Keratinocyte (primary cell): Measurements from ENCODE around the gene ENG. TPM values are rescaled to one million over a fixed set of nuclear protein-coding genes. Genes with fewer than 3 reads are reported as not detected.

Source experiments
- DNase-seq: peaks from one replicate; pipeline ENCODE4 v3.0.0-alpha.2; 2011; ENCODE audit warnings: low read depth, missing footprints, low spot score
- FAIRE-seq: peaks from 2 replicates; lab custom pipeline; 2011; peaks lifted over from hg19 to GRCh38; lab: Jason Lieb, UNC
- H2AFZ ChIP-seq: 2 replicates; pipeline ENCODE4 v1.6.0; 2012; ENCODE audit warnings: low read length, control low read depth, inconsistent platforms; ENCODE audit not compliant: control insufficient read depth
- H3K27ac ChIP-seq: 2 replicates; pipeline ENCODE4 v1.5.1; 2011; ENCODE audit warnings: low read length; ENCODE audit not compliant: control insufficient read depth, insufficient read depth
- H3K27me3 ChIP-seq: 3 replicates; pipeline ENCODE4 v1.6.0; 2011; ENCODE audit warnings: low read length; ENCODE audit not compliant: control insufficient read depth, insufficient read depth; ENCODE audit errors: extremely low read depth
- H3K36me3 ChIP-seq, 2 experiments: 2 replicates in 1 of 2; 3 replicates in 1 of 2; pipeline ENCODE4 v1.5.1; 2011; ENCODE audit warnings: low read length in 2 of 2, mild to moderate bottlenecking in 1 of 2; ENCODE audit not compliant: control insufficient read depth in 2 of 2, insufficient read depth in 2 of 2; ENCODE audit errors: extremely low read depth in 1 of 2
- H3K4me1 ChIP-seq: 3 replicates; pipeline ENCODE4 v1.5.1; 2011; ENCODE audit warnings: low read length; ENCODE audit not compliant: control insufficient read depth, insufficient read depth; ENCODE audit errors: extremely low read depth
- H3K4me2 ChIP-seq: 3 replicates; pipeline ENCODE4 v1.6.0; 2011; ENCODE audit warnings: low read depth, low read length; ENCODE audit not compliant: control insufficient read depth, insufficient read depth; ENCODE audit errors: extremely low read depth
- H3K4me3 ChIP-seq, 3 experiments: fragments of 200-600 bp in 1 of 3; sonication (generic) in 1 of 3; 2 replicates in 2 of 3; 3 replicates in 1 of 3; pipeline ENCODE4 v1.5.1; 2011 to 2016; ENCODE audit warnings: low read length in 3 of 3, mild to moderate bottlenecking in 3 of 3, control low read depth in 2 of 3, inconsistent platforms in 1 of 3, low read depth in 1 of 3, mixed read lengths in 1 of 3, mixed run types in 1 of 3, moderate library complexity in 1 of 3; ENCODE audit not compliant: control insufficient read depth in 2 of 3, insufficient read depth in 2 of 3; ENCODE audit errors: extremely low read depth in 1 of 3
- H3K79me2 ChIP-seq: 2 replicates; pipeline ENCODE4 v1.6.0; 2012; ENCODE audit warnings: low read length; ENCODE audit not compliant: control insufficient read depth, insufficient read depth
- H3K9ac ChIP-seq: 3 replicates; pipeline ENCODE4 v1.6.0; 2011; ENCODE audit warnings: low read length; ENCODE audit not compliant: control insufficient read depth, insufficient read depth; ENCODE audit errors: extremely low read depth
- H3K9me1 ChIP-seq: 3 replicates; pipeline ENCODE4 v1.6.0; 2011; ENCODE audit warnings: low read length; ENCODE audit not compliant: control insufficient read depth, insufficient read depth; ENCODE audit errors: extremely low read depth
- H3K9me3 ChIP-seq: 2 replicates; pipeline ENCODE4 v1.5.1; 2012; ENCODE audit warnings: low read depth, low read length; ENCODE audit not compliant: control insufficient read depth
- H4K20me1 ChIP-seq: 3 replicates; pipeline ENCODE4 v1.6.0; 2011; ENCODE audit warnings: low read length; ENCODE audit not compliant: control insufficient read depth, insufficient read depth; ENCODE audit errors: extremely low read depth
- EZH2 ChIP-seq: IDR thresholded peaks from one replicate; pipeline ENCODE4 v1.6.1; 2012; ENCODE audit warnings: inconsistent platforms, mild to moderate bottlenecking, low read length, moderate library complexity
- dilution Hi-C: fragments of 300-500 bp; cut with MboI; formaldehyde crosslinking; loops from one replicate; pipeline ENCODE4 v1.7.0; 2020; ENCODE audit warnings: low sequenced_read_pairs; ENCODE audit not compliant: extremely low pct_ligation_motif_present
- polyA plus RNA-seq, 5 experiments: library from polyadenylated mRNA; depleted of rRNA in 3 of 5; stranded (reverse) in 3 of 5; stranded (forward) in 1 of 5; unstranded in 1 of 5; fragments of >200 nt; gene quantifications; 1 replicate in 1 of 5; 2 replicates in 3 of 5; 3 replicates in 1 of 5; pipeline versions ENCODE4 v1.2.1 to v1.2.3, GENCODE V29; 2011 to 2012; ENCODE audit warnings: missing spikeins in 2 of 5, low read depth in 1 of 5, low replicate concordance in 1 of 5
- TF ChIP-seq, protein P1 (sequence below), 3 experiments: IDR thresholded peaks in 1 of 3; conservative IDR thresholded peaks in 1 of 3; optimal IDR thresholded peaks in 1 of 3; 2 replicates in 2 of 3; 3 replicates in 1 of 3; pipeline versions ENCODE3 to v1.5.1; 2011; ENCODE audit warnings: low read length in 3 of 3, mild to moderate bottlenecking in 3 of 3, moderate library complexity in 2 of 3, control low read depth in 1 of 3, inconsistent platforms in 1 of 3; ENCODE audit not compliant: insufficient read depth in 2 of 3; ENCODE audit errors: extremely low read depth in 1 of 3

ENG gene
- polyA plus RNA-seq, 1 donor (not counting 4 experiments of a cell fraction or from before 2014, with no cell fraction given), result 0.22 TPM

DNA sequence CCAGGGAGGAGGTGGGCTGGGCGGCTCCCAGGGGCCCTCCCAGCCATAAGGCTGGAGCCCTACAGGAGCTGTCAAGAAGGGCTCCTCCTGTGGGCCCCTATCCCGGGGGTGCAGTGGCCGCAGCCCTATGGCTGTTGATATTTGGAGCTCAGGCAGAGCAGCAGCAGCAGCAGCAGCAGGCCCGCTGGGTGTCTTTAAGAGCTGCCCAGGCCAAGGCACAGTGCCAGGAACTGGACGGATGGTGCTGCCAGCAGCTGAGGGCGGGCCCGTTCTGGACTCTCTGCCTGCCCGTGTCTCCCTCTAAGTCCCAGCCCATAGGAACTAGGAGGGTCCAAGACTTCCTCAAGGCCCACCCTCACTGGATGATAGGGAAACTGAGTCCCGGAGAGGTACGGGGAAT, 19.4 kb upstream of the ENG start:
- TF ChIP-seq, protein P1, sequence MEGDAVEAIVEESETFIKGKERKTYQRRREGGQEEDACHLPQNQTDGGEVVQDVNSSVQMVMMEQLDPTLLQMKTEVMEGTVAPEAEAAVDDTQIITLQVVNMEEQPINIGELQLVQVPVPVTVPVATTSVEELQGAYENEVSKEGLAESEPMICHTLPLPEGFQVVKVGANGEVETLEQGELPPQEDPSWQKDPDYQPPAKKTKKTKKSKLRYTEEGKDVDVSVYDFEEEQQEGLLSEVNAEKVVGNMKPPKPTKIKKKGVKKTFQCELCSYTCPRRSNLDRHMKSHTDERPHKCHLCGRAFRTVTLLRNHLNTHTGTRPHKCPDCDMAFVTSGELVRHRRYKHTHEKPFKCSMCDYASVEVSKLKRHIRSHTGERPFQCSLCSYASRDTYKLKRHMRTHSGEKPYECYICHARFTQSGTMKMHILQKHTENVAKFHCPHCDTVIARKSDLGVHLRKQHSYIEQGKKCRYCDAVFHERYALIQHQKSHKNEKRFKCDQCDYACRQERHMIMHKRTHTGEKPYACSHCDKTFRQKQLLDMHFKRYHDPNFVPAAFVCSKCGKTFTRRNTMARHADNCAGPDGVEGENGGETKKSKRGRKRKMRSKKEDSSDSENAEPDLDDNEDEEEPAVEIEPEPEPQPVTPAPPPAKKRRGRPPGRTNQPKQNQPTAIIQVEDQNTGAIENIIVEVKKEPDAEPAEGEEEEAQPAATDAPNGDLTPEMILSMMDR (optimal IDR thresholded peaks at IDR 0.05 in 1 of 3, IDR thresholded peaks at IDR 0.05 in 1 of 3, conservative IDR thresholded peaks at IDR 0.05 in 1 of 3; ENCODE audit: extremely low read depth in 1 of 3, insufficient read depth in 2 of 3, low read length in 3 of 3), result no peak
- no peak for TF ChIP-seq EZH2
- no peak for FAIRE-seq
- Histone ChIP-seq H2AFZ (no peak overlapping the region), H3K79me2 (peaks cover 2% of the 10 kb centered on the region), H3K9me1 (no peaks in the 10 kb centered on the region), H3K9me3 (no peaks in the 10 kb centered on the region), H3K27me3 (no peaks in the 10 kb centered on the region), H3K36me3 (peaks cover 0 to 7% of the 10 kb centered on the region in 2 experiments), H3K4me3 (no peak overlapping the region), H3K4me1 (peaks cover 24% of the 10 kb centered on the region), H3K4me2 (peak overlapping the region; percentile 22), H3K27ac (no peak overlapping the region), H3K9ac (peak overlapping the region; percentile 38), H4K20me1 (peaks cover 2% of the 10 kb centered on the region)
- dilution Hi-C loops, result no loop called here
- DNase-seq, result no peak

DNA sequence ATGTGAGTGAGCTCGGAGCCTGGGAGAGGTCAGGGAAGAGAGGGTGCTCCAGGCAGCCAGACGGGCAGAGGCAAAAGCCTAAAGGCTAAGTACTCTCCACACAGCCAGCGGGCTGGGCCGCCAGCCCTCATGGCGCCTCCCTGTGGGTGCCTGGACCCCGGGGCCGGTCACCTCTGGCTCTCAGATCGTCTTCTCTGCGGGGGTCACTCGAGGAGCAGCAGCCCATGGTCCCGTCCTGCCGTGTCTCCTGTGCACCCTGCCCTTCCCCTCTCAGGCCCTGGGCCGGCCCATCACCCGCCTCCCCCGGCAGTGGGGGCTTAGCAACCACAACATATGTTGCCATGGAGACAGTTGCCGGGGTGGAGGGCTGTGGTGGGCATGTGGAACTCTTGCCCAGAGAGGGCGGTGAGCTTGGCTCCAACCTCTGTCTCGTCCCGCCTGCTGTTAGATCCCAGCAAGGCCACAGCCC, 18.8 kb upstream of the ENG start:
- dilution Hi-C loops, result no loop called here

More for the DNA sequence above, 18.8 kb upstream of the ENG start:
- DNase-seq (no peak), FAIRE-seq (no peak)
- peaks cover 2% of the 10 kb centered on the region for H3K79me2 ChIP-seq
- H3K9me1 ChIP-seq, result no peaks in the 10 kb centered on the region
- no peaks in the 10 kb centered on the region for H3K9me3 ChIP-seq
- H3K9ac ChIP-seq, result no peak overlapping the region
- H2AFZ ChIP-seq, result no peak overlapping the region
- no peak for TF ChIP-seq EZH2
- TF ChIP-seq, protein P1 (optimal IDR thresholded peaks at IDR 0.05 in 1 of 3, IDR thresholded peaks at IDR 0.05 in 1 of 3, conservative IDR thresholded peaks at IDR 0.05 in 1 of 3; ENCODE audit: extremely low read depth in 1 of 3, insufficient read depth in 2 of 3, low read length in 3 of 3), result no peak
- H3K4me1 ChIP-seq, result peaks cover 24% of the 10 kb centered on the region
- H3K4me3 ChIP-seq, result no peak overlapping the region
- no peak overlapping the region for H3K4me2 ChIP-seq
- peaks cover under 1 to 7% of the 10 kb centered on the region in 2 experiments for H3K36me3 ChIP-seq
- H4K20me1 ChIP-seq, result peaks cover 2% of the 10 kb centered on the region
- H3K27ac ChIP-seq, result no peak overlapping the region
- H3K27me3 ChIP-seq, result no peaks in the 10 kb centered on the region
